T-cell (primary cell): ENCODE results near the gene WDR54. TPM values are rescaled to one million over a fixed set of nuclear protein-coding genes. Genes with fewer than 3 reads are reported as not detected.
A peak's percentile ranks its signal among the peaks of the same experiment; 100 is the strongest.

Experiments used
- ATAC-seq, 4 experiments: fragments of 200-7000 bp in 3 of 4; fragments of 150-1000 bp in 1 of 4; cut with Tn5 transposase; replicated peaks in 1 of 4; 1 replicate in 3 of 4; 2 replicates in 1 of 4; pipeline ENCODE4 v1.10.0; 2021; ENCODE audit warnings: moderate library complexity in 3 of 4, mild to moderate bottlenecking in 2 of 4, moderate number of reproducible peaks in 1 of 4
- CTCF ChIA-PET, 2 donors: fragments of 300-600 bp; sonication (Branson Sonifier 250); formaldehyde crosslinking; loops; one replicate each; lab custom pipeline; 2022; ENCODE audit warnings: antibody characterized with exemption in 2 of 2; lab: Charles Lee
- POLR2A ChIA-PET, 2 donors: fragments of 300-600 bp; sonication (Branson Sonifier 250); formaldehyde crosslinking; loops; one replicate each; lab custom pipeline; 2022; ENCODE audit warnings: antibody characterized with exemption in 2 of 2; lab: Charles Lee
- DNase-seq, 35 experiments: peaks; one replicate each; pipeline versions ENCODE4 v3.0.0 to v3.0.0-alpha.2; 2013 to 2023
- H3K27ac ChIP-seq: one replicate; pipeline ENCODE4 v1.5.1; 2013; ENCODE audit warnings: low read length
- H3K27me3 ChIP-seq, 2 experiments: replicated peaks in 1 of 2; 1 replicate in 1 of 2; 2 replicates in 1 of 2; pipeline versions ENCODE4 v1.6.1 to v1.7.0; 2013; ENCODE audit warnings: low read length in 1 of 2, mixed read lengths in 1 of 2; ENCODE audit not compliant: control insufficient read depth in 2 of 2, insufficient read depth in 2 of 2; ENCODE audit errors: extremely low read depth in 1 of 2
- H3K36me3 ChIP-seq, 2 donors: 1 replicate in 1 of 2; 2 replicates in 1 of 2; pipeline versions ENCODE4 v1.6.1 to v1.7.0; 2013; ENCODE audit warnings: low read length in 1 of 2; ENCODE audit not compliant: control insufficient read depth in 2 of 2, insufficient read depth in 1 of 2; ENCODE audit errors: extremely low read depth in 1 of 2
- H3K4me1 ChIP-seq, 2 experiments: 1 replicate in 1 of 2; 2 replicates in 1 of 2; pipeline versions ENCODE4 v1.6.1 to v1.7.0; 2013; ENCODE audit warnings: low read length in 2 of 2, mixed read lengths in 1 of 2; ENCODE audit not compliant: insufficient read depth in 2 of 2, control insufficient read depth in 1 of 2; ENCODE audit errors: extremely low read depth in 1 of 2
- H3K4me3 ChIP-seq, 2 donors: 1 replicate in 1 of 2; 2 replicates in 1 of 2; pipeline versions ENCODE4 v1.5.1 to v1.7.0; 2013; ENCODE audit warnings: mild to moderate bottlenecking in 2 of 2, low read length in 1 of 2, moderate library complexity in 1 of 2; ENCODE audit not compliant: control insufficient read depth in 1 of 2; ENCODE audit errors: extremely low read depth in 1 of 2
- H3K9me3 ChIP-seq: 2 replicates; pipeline ENCODE4 v1.7.0; 2013
- H3K27ac Mint-ChIP-seq, 2 donors: one replicate each; pipeline ENCODE4 v1.8.0; 2020 to 2021; ENCODE audit warnings: mild to moderate bottlenecking in 2 of 2, mixed read lengths in 2 of 2
- H3K27me3 Mint-ChIP-seq, 2 donors: one replicate each; pipeline ENCODE4 v1.8.0; 2021 to 2022; ENCODE audit warnings: mixed read lengths in 2 of 2
- H3K36me3 Mint-ChIP-seq: one replicate; pipeline ENCODE4 v1.8.0; 2021; ENCODE audit warnings: mixed read lengths
- H3K4me1 Mint-ChIP-seq, 3 donors: one replicate each; pipeline ENCODE4 v1.8.0; 2020 to 2022; ENCODE audit warnings: mixed read lengths in 3 of 3, mild to moderate bottlenecking in 1 of 3
- H3K4me3 Mint-ChIP-seq, 3 donors: one replicate each; pipeline ENCODE4 v1.8.0; 2020 to 2022; ENCODE audit warnings: mild to moderate bottlenecking in 3 of 3, mixed read lengths in 3 of 3, moderate library complexity in 3 of 3
- H3K9me3 Mint-ChIP-seq, 3 donors: one replicate each; pipeline ENCODE4 v1.8.0; 2020 to 2022; ENCODE audit warnings: mixed read lengths in 3 of 3
- WGBS: methylation state at CpG from one replicate; pipeline ENCODE4 v1.1.5; 2013; ENCODE audit warnings: missing lambda C conversion rate; ENCODE audit not compliant: insufficient coverage; 5-methylcytosine and 5-hydroxymethylcytosine counted together
- total RNA-seq, 35 experiments: library from RNA in 6 of 35; stranded (reverse) in 6 of 35; fragments of 120-200 nt in 1 of 35; gene quantifications; one replicate each; pipeline versions ENCODE4 v1.2.1 to v1.2.4 and lab custom pipeline; 2013 to 2026

WDR54 gene
- total RNA-seq, 5 donors from 2014 or later (not counting 1 experiment from before 2014, with no cell fraction given): 31.4 to 46.8 (median 45.4) TPM

- H3K9me3 ChIP-seq: no peaks in the 10 kb centered on the region
- peaks cover 0 to 15% of the 10 kb centered on the region in 2 donors for H3K36me3 ChIP-seq
- POLR2A ChIA-PET: no interaction called here
- DNase-seq (no peak), ATAC-seq (no peak)
- H3K27me3 Mint-ChIP-seq: no peaks in the 10 kb centered on the region
- H3K36me3 Mint-ChIP-seq: peaks cover 9% of the 10 kb centered on the region
- CTCF ChIA-PET: no interaction called here
- no peaks in the 10 kb centered on the region for H3K27me3 ChIP-seq
- H3K4me3 ChIP-seq: no peak overlapping the region
- no peaks in the 10 kb centered on the region for H3K9me3 Mint-ChIP-seq
- H3K27ac Mint-ChIP-seq: no peak overlapping the region
- no peak overlapping the region for H3K27ac ChIP-seq
- H3K4me1 ChIP-seq: peaks cover 13 to 16% of the 10 kb centered on the region in 2 experiments
- no peak overlapping the region for H3K4me3 Mint-ChIP-seq
- 80% methylated on average over 1 of the region's 1 CpG for WGBS
- H3K4me1 Mint-ChIP-seq: peaks cover 9 to 13% (median 12%) of the 10 kb centered on the region in 3 donors
These were observed 34.2 kb upstream of the WDR54 start for GRCh38 chr2:74387346-74387745.

GRCh38 chr2:74390606-74391005 lies 30.9 kb upstream of the WDR54 start:
- peak overlapping the region in 1 of 3 donors; percentile 97 for H3K4me3 Mint-ChIP-seq
- ChIA-PET CTCF (interaction anchor here (0.5 to 2.0 kb wide), 11 partner anchors 10 to 566 kb away, joined by 3 to 11 read pairs (median 4); partner anchors contain the start of genes MOB1A (in 1 of the 2) and STAMBP (in 1 of the 2)), POLR2A (interaction anchor here (0.6 to 0.9 kb wide), 2 partner anchors 179 to 212 kb away, joined by 6 to 9 read pairs; partner anchors contain the start of gene MOB1A (in 1 of the 2))
- Histone ChIP-seq H3K4me3 (peak overlapping the region in 1 of 2 donors; percentile 67), H3K36me3 (no peaks in the 10 kb centered on the region), H3K27ac (no peak overlapping the region), H3K9me3 (no peaks in the 10 kb centered on the region), H3K27me3 (peaks cover 0 to 4% of the 10 kb centered on the region in 2 experiments), H3K4me1 (peaks cover 14 to 16% of the 10 kb centered on the region in 2 experiments)
- peaks cover 0 to 6% (median 4%) of the 10 kb centered on the region in 3 donors for H3K4me1 Mint-ChIP-seq
- peak overlapping the region in 1 of 2 donors; percentile 8 for H3K27ac Mint-ChIP-seq
- no peaks in the 10 kb centered on the region for H3K36me3 Mint-ChIP-seq
- ATAC-seq (no peak), DNase-seq (no peak)
- no peaks in the 10 kb centered on the region for H3K9me3 Mint-ChIP-seq
- H3K27me3 Mint-ChIP-seq: peaks cover 0 to 7% of the 10 kb centered on the region in 2 donors
- 91% methylated on average over 4 of the region's 5 CpGs for WGBS

- Histone ChIP-seq H3K36me3 (no peaks in the 10 kb centered on the region), H3K27me3 (peaks cover 0 to 4% of the 10 kb centered on the region in 2 experiments), H3K4me1 (peaks cover 14 to 16% of the 10 kb centered on the region in 2 experiments), H3K9me3 (no peaks in the 10 kb centered on the region), H3K27ac (peak overlapping the region; percentile 90), H3K4me3 (peak overlapping the region; percentile 60 to 67)
- Mint-ChIP-seq H3K4me1 (peaks cover 0 to 6% (median 4%) of the 10 kb centered on the region in 3 donors), H3K4me3 (peak overlapping the region in 1 of 3 donors; percentile 97), H3K9me3 (no peaks in the 10 kb centered on the region), H3K36me3 (no peaks in the 10 kb centered on the region), H3K27me3 (peaks cover 0 to 7% of the 10 kb centered on the region in 2 donors), H3K27ac (peak overlapping the region; percentile 83 to 100)
- 1% methylated on average over 10 of the region's 11 CpGs for WGBS
- ChIA-PET CTCF (interaction anchor here (0.5 to 2.0 kb wide), 15 partner anchors 9 to 567 kb away, joined by 3 to 11 read pairs (median 4); partner anchors contain the start of genes C2orf81 (in 1 of the 2), MOB1A (in 1 of the 2) and STAMBP (in 1 of the 2)), POLR2A (interaction anchor here (0.6 to 1.2 kb wide), 4 partner anchors 29 to 550 kb away, joined by 3 to 9 read pairs (median 5); partner anchors contain the start of gene MOB1A (in 1 of the 2))
- ATAC-seq (peak in 2 of 4 experiments; percentile 26 to 48), DNase-seq (peak in 2 of 35 experiments; percentile 13 to 14)
These were observed 30.3 kb upstream of the WDR54 start for GRCh38 chr2:74391209-74391579.

- ChIA-PET CTCF (interaction anchor here (0.6 to 2.0 kb wide), 16 partner anchors 9 to 567 kb away, joined by 3 to 11 read pairs (median 4); partner anchors contain the start of genes C2orf81 (in 1 of the 2), MOB1A (in 1 of the 2) and STAMBP (in 1 of the 2)), POLR2A (interaction anchor here (0.6 to 1.2 kb wide), 4 partner anchors 28 to 1099 kb away, joined by 3 to 7 read pairs (median 4); no protein-coding TSS in a partner anchor)
- Mint-ChIP-seq H3K4me1 (peaks cover 0 to 6% (median 4%) of the 10 kb centered on the region in 3 donors), H3K27ac (peak overlapping the region; percentile 99 to 100), H3K4me3 (peak overlapping the region in 1 of 3 donors; percentile 97), H3K9me3 (no peaks in the 10 kb centered on the region), H3K36me3 (no peaks in the 10 kb centered on the region), H3K27me3 (peaks cover 0 to 7% of the 10 kb centered on the region in 2 donors)
- WGBS: 2% methylated on average over 49 of the region's 62 CpGs
- Histone ChIP-seq H3K36me3 (no peaks in the 10 kb centered on the region), H3K4me1 (peaks cover 14 to 16% of the 10 kb centered on the region in 2 experiments), H3K27me3 (peaks cover 0 to 4% of the 10 kb centered on the region in 2 experiments), H3K27ac (peak overlapping the region; percentile 90), H3K9me3 (no peaks in the 10 kb centered on the region), H3K4me3 (peak overlapping the region; percentile 62 to 67)
- ATAC-seq: peak; percentile 88 to 92 (median 90)
- DNase-seq: peak; percentile 87 to 98 (median 94)
These were observed 29.7 kb upstream of the WDR54 start for GRCh38 chr2:74391580-74392448.

- 68% methylated on average over 8 of the region's 13 CpGs for WGBS
- Histone ChIP-seq H3K27ac (no peak overlapping the region), H3K27me3 (peaks cover 0 to 6% of the 10 kb centered on the region in 2 experiments), H3K36me3 (no peaks in the 10 kb centered on the region), H3K9me3 (no peaks in the 10 kb centered on the region), H3K4me3 (no peak overlapping the region), H3K4me1 (peaks cover 14 to 16% of the 10 kb centered on the region in 2 experiments)
- Mint-ChIP-seq H3K4me1 (peaks cover 0 to 6% (median 4%) of the 10 kb centered on the region in 3 donors), H3K36me3 (no peaks in the 10 kb centered on the region), H3K27me3 (peaks cover 0 to 8% of the 10 kb centered on the region in 2 donors), H3K4me3 (no peak overlapping the region), H3K9me3 (no peaks in the 10 kb centered on the region), H3K27ac (peak overlapping the region in 1 of 2 donors; percentile 100)
- ATAC-seq: no peak
- POLR2A ChIA-PET: interaction anchor here in 1 of 2 donors (1.2 kb wide), 1 partner anchor 28 kb away, joined by 4 read pairs; no protein-coding TSS in a partner anchor
- CTCF ChIA-PET: interaction anchor here (0.6 to 1.4 kb wide), 5 partner anchors 17 to 272 kb away, joined by 3 to 5 read pairs (median 3); partner anchors contain the start of gene C2orf81 (in 1 of the 2)
- no peak for DNase-seq
These were observed 29.1 kb upstream of the WDR54 start for GRCh38 chr2:74392449-74392743.

GRCh38 chr2:74393525-74393924 lies 28.0 kb upstream of the WDR54 start:
- Mint-ChIP-seq H3K36me3 (no peaks in the 10 kb centered on the region), H3K27ac (no peak overlapping the region), H3K4me1 (peaks cover 0 to 6% (median 4%) of the 10 kb centered on the region in 3 donors), H3K4me3 (no peak overlapping the region), H3K27me3 (peaks cover 0 to 8% of the 10 kb centered on the region in 2 donors), H3K9me3 (no peaks in the 10 kb centered on the region)
- no CpG with 5 or more reads among the region's 1 CpG for WGBS
- no peaks in the 10 kb centered on the region for H3K36me3 ChIP-seq
- H3K4me1 ChIP-seq: peaks cover 14 to 16% of the 10 kb centered on the region in 2 experiments
- no peak for ATAC-seq
- H3K4me3 ChIP-seq: no peak overlapping the region
- H3K9me3 ChIP-seq: no peaks in the 10 kb centered on the region
- ChIA-PET CTCF (interaction anchor here in 1 of 2 donors (0.8 to 1.1 kb wide), 2 partner anchors 15 to 64 kb away, joined by 3 read pairs; no protein-coding TSS in a partner anchor), POLR2A (no interaction called here)
- H3K27me3 ChIP-seq: peaks cover 0 to 7% of the 10 kb centered on the region in 2 experiments
- no peak overlapping the region for H3K27ac ChIP-seq
- no peak for DNase-seq
